HepG2 (cell line): ENCODE measurements around the gene ADGRD1. TPM values are rescaled to one million over a fixed set of nuclear protein-coding genes. Genes with fewer than 3 reads are reported as not detected.

ENCODE experiments used
- ADNP ChIP-seq: sonication (generic); formaldehyde crosslinking; IDR thresholded peaks from 2 replicates; pipeline ENCODE4 v1.4.0; 2020; ENCODE audit warnings: missing genetic modification reagents
- ATF6 ChIP-seq: sonication (generic); formaldehyde crosslinking; conservative IDR thresholded peaks from 2 replicates; pipeline ENCODE4 v1.4.0; 2020; ENCODE audit warnings: missing genetic modification reagents
- DZIP1 ChIP-seq: sonication (generic); formaldehyde crosslinking; IDR thresholded peaks from 2 replicates; pipeline ENCODE4 v1.5.0; 2020; ENCODE audit warnings: mild to moderate bottlenecking, missing genetic modification reagents
- HNRNPK ChIP-seq: fragments of 200-400 bp; formaldehyde crosslinking; IDR thresholded peaks from 2 replicates; pipeline ENCODE4 v1.6.1; 2018; ENCODE audit warnings: low read length, low read depth, moderate library complexity, mild to moderate bottlenecking; ENCODE audit not compliant: poor library complexity, severe bottlenecking
- MTA3 ChIP-seq: sonication (generic); formaldehyde crosslinking; IDR thresholded peaks from 2 replicates; pipeline ENCODE4 v1.4.0; 2020; ENCODE audit warnings: missing genetic modification reagents
- NFIC ChIP-seq: IDR thresholded peaks from 2 replicates; pipeline ENCODE4 v1.6.1; 2012; ENCODE audit warnings: mild to moderate bottlenecking, low read length, inconsistent platforms
- NFKB2 ChIP-seq: sonication (generic); formaldehyde crosslinking; IDR thresholded peaks from 2 replicates; pipeline ENCODE4 v1.4.0; 2020; ENCODE audit warnings: missing genetic modification reagents, borderline replicate concordance
- PAX8 ChIP-seq: sonication (generic); formaldehyde crosslinking; IDR thresholded peaks from 2 replicates; pipeline ENCODE4 v1.8.0; 2022; ENCODE audit warnings: mild to moderate bottlenecking, missing genetic modification reagents, borderline replicate concordance
- RFX3 ChIP-seq: IDR thresholded peaks from 2 replicates; pipeline ENCODE4 v1.6.1; 2016; ENCODE audit warnings: missing biosample characterization, missing genetic modification reagents
- RNF219 ChIP-seq: sonication (generic); formaldehyde crosslinking; IDR thresholded peaks from 2 replicates; pipeline ENCODE4 v1.5.0; 2020; ENCODE audit warnings: mild to moderate bottlenecking, missing genetic modification reagents
- SIX4 ChIP-seq: sonication (generic); formaldehyde crosslinking; IDR thresholded peaks from 2 replicates; pipeline ENCODE4 v1.4.0; 2020; ENCODE audit warnings: missing genetic modification reagents
- THRA ChIP-seq: sonication (generic); formaldehyde crosslinking; IDR thresholded peaks from 2 replicates; pipeline ENCODE4 v1.4.0; 2020; ENCODE audit warnings: missing genetic modification reagents, borderline replicate concordance
- ZFP37 ChIP-seq: sonication (generic); formaldehyde crosslinking; IDR thresholded peaks from 2 replicates; pipeline ENCODE4 v1.4.0; 2020; ENCODE audit warnings: missing genetic modification reagents, borderline replicate concordance
- ZFP82 ChIP-seq: sonication (generic); formaldehyde crosslinking; IDR thresholded peaks from 2 replicates; pipeline ENCODE4 v1.5.1; 2020; ENCODE audit warnings: mild to moderate bottlenecking, missing genetic modification reagents, borderline replicate concordance
- ZNF432 ChIP-seq: sonication (generic); formaldehyde crosslinking; IDR thresholded peaks from 2 replicates; pipeline ENCODE4 v1.5.0; 2020; ENCODE audit warnings: missing genetic modification reagents, mild to moderate bottlenecking, borderline replicate concordance
- ZNF460 ChIP-seq: sonication (generic); formaldehyde crosslinking; IDR thresholded peaks from 2 replicates; pipeline ENCODE4 v1.5.1; 2020; ENCODE audit warnings: missing genetic modification reagents, mild to moderate bottlenecking, borderline replicate concordance
- ZNF484 ChIP-seq: sonication (generic); formaldehyde crosslinking; IDR thresholded peaks from 2 replicates; pipeline ENCODE4 v1.5.1; 2020; ENCODE audit warnings: mild to moderate bottlenecking, low read depth, missing genetic modification reagents, borderline replicate concordance
- ZNF546 ChIP-seq: sonication (generic); formaldehyde crosslinking; conservative IDR thresholded peaks from 2 replicates; pipeline ENCODE4 v1.8.1; 2023; ENCODE audit warnings: mild to moderate bottlenecking, missing genetic modification reagents
- ZNF691 ChIP-seq: sonication (generic); formaldehyde crosslinking; IDR thresholded peaks from 2 replicates; pipeline ENCODE4 v1.4.0; 2020; ENCODE audit warnings: missing genetic modification reagents, low read depth, mild to moderate bottlenecking, borderline replicate concordance
- ZNF792 ChIP-seq: IDR thresholded peaks from 2 replicates; pipeline ENCODE4 v1.6.1; 2016
- polyA plus RNA-seq, 8 experiments: library from polyadenylated mRNA; depleted of rRNA in 3 of 8; stranded (reverse) in 7 of 8; unstranded in 1 of 8; fragments of >200 nt; fragmentation: Illumina TruSeq in 4 of 8; extraction: Trizol in 4 of 8; gene quantifications; 2 replicates each; pipeline versions ENCODE4 v1.2.1 to v1.2.3, GENCODE V29; 2011 to 2016; ENCODE audit warnings: low read depth in 4 of 8, missing spikeins in 1 of 8, mixed read lengths in 1 of 8; ENCODE audit not compliant: insufficient read depth in 1 of 8
- total RNA-seq, 5 experiments: library from RNA; depleted of rRNA; stranded (reverse); fragments of >200 nt; fragmentation: Illumina TruSeq; extraction: Trizol; gene quantifications; 2 replicates each; pipeline ENCODE4 v1.2.3, GENCODE V29; 2016; ENCODE audit warnings: low read depth in 1 of 5

The ADGRD1 gene
- total and polyA plus RNA-seq, 2 of the 13 experiments (the other 11 are each of a cell fraction or from before 2014, with no cell fraction given): 0.46 to 12.4 TPM

- TF ChIP-seq ZNF484 (CRISPR knock-in tag) (no peak), RNF219 (CRISPR knock-in tag) (no peak), ATF6 (CRISPR knock-in tag) (no peak), ZFP82 (0 out of 2 replicates have a peak, but pooled peaks have one; percentile 21), ZNF432 (CRISPR knock-in tag) (no peak), ZFP37 (CRISPR knock-in tag) (no peak), MTA3 (no peak), ZNF460 (CRISPR knock-in tag) (no peak), PAX8 (no peak), ZNF691 (CRISPR knock-in tag) (no peak), ADNP (no peak), NFKB2 (no peak), ZNF792 (CRISPR knock-in tag) (no peak), DZIP1 (no peak), THRA (CRISPR knock-in tag) (no peak), ZNF546 (no peak; the same call in 1 of the 2 replicates), SIX4 (CRISPR knock-in tag) (no peak), HNRNPK (no peak), NFIC (no peak; the same call in 1 of the 2 replicates), RFX3 (CRISPR knock-in tag) (no peak)
These were observed 18.3 kb downstream of the ADGRD1 start (continued) for GRCh38 chr12:130971925-130972585.
